Measurements from ENCODE around the gene TBC1D22A. TPM values are rescaled to one million over a fixed set of nuclear protein-coding genes. Genes with fewer than 3 reads are reported as not detected.

Gene TBC1D22A
- total RNA-seq, 1 donor from 2014 or later: 10.6 TPM

DNA sequence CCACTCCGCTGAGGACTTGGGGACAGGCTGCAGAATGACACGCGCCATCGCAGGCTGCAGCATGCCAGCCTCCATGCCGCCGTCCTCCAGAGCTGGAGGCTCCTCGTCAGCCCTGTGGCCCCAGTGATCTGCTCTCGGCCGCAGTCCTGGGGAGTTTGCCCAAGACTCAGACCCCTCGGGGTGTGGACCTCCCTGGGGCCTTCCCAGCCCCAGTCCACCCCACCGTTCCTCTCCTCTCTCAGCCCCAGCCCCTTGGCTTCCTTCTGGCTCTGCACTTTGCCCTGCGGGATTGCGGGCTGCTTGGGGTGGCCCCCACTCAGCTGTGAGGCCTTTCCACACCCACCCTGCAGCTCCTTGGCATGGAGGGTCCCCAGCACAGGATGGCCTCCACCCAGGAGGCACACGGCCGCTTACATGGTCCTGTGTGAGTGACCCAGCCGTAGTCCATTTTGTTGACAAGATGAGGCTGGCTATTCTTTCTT, 414.9 kb downstream of the TBC1D22A start:
- peaks cover 2% of the 10 kb centered on the region for H3K36me3 Mint-ChIP-seq
- no peak overlapping the region for H3K4me3 Mint-ChIP-seq
- no peak for DNase-seq (ENCODE audit: low spot score)
- Histone ChIP-seq H2AFZ (replicated peaks) (no peak overlapping the region), H3K36me3 (no peaks in the 10 kb centered on the region), H3F3A (ENCODE audit: low read depth) (no peaks in the 10 kb centered on the region), H3K4me2 (no peak overlapping the region), H3K4me3 (no peak overlapping the region), H3K27me3 (no peaks in the 10 kb centered on the region), H3K9ac (no peak overlapping the region), H4K20me1 (ENCODE audit: low read depth) (no peaks in the 10 kb centered on the region), H3K79me2 (ENCODE audit: low read depth) (no peaks in the 10 kb centered on the region), H3K4me1 (no peaks in the 10 kb centered on the region), H3K9me3 (ENCODE audit: low read depth) (peaks cover 10% of the 10 kb centered on the region), H3K27ac (no peak overlapping the region)
- H3K27me3 Mint-ChIP-seq (ENCODE audit: insufficient read depth, low read depth): peaks cover 6% of the 10 kb centered on the region
- H3K4me1 Mint-ChIP-seq: no peaks in the 10 kb centered on the region
- no peaks in the 10 kb centered on the region for H3K9me3 Mint-ChIP-seq
- H3K27ac Mint-ChIP-seq: no peak overlapping the region
- TF ChIP-seq EZH2 (IDR thresholded peaks at IDR 0.05): no peak
- TF ChIP-seq, protein P1, sequence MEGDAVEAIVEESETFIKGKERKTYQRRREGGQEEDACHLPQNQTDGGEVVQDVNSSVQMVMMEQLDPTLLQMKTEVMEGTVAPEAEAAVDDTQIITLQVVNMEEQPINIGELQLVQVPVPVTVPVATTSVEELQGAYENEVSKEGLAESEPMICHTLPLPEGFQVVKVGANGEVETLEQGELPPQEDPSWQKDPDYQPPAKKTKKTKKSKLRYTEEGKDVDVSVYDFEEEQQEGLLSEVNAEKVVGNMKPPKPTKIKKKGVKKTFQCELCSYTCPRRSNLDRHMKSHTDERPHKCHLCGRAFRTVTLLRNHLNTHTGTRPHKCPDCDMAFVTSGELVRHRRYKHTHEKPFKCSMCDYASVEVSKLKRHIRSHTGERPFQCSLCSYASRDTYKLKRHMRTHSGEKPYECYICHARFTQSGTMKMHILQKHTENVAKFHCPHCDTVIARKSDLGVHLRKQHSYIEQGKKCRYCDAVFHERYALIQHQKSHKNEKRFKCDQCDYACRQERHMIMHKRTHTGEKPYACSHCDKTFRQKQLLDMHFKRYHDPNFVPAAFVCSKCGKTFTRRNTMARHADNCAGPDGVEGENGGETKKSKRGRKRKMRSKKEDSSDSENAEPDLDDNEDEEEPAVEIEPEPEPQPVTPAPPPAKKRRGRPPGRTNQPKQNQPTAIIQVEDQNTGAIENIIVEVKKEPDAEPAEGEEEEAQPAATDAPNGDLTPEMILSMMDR (IDR thresholded peaks at IDR 0.05): no peak
- TF ChIP-seq EZH2phosphoT487 (IDR thresholded peaks at IDR 0.05): no peak

DNA sequence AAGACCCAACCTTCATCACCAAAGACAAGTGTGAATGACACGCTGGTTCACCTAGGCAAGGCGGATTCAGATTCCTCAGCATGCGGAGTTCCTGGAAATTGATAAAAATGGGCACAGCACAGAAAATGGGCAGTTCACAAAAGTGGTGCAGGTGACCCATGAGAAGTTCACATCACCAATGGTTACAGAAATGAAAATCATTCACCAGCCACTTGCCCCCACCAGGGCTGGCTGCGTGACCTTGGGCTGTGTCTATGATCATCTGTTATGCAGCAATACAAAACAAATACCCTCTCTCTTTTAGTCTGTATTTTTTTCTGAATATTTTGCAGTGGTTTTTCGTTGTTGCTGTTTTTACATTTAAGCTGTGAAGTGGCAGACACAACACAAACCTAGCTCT, 415.9 kb downstream of the TBC1D22A start:
- TF ChIP-seq EZH2 (IDR thresholded peaks at IDR 0.05): no peak
- TF ChIP-seq, protein P1 (IDR thresholded peaks at IDR 0.05): no peak
- TF ChIP-seq EZH2phosphoT487 (IDR thresholded peaks at IDR 0.05): no peak
- H3K9ac ChIP-seq: no peak overlapping the region
- peaks cover 10% of the 10 kb centered on the region for H3K9me3 ChIP-seq (ENCODE audit: low read depth)
- H2AFZ ChIP-seq (replicated peaks): no peak overlapping the region
- no peaks in the 10 kb centered on the region for H4K20me1 ChIP-seq (ENCODE audit: low read depth)
- Mint-ChIP-seq H3K27ac (no peak overlapping the region), H3K9me3 (peaks cover 4% of the 10 kb centered on the region), H3K4me3 (no peak overlapping the region), H3K36me3 (peaks cover 2% of the 10 kb centered on the region), H3K4me1 (no peaks in the 10 kb centered on the region), H3K27me3 (ENCODE audit: insufficient read depth, low read depth) (peaks cover 6% of the 10 kb centered on the region)
- H3K4me2 ChIP-seq: no peak overlapping the region
- H3F3A ChIP-seq (ENCODE audit: low read depth): no peaks in the 10 kb centered on the region
- no peaks in the 10 kb centered on the region for H3K27me3 ChIP-seq
- DNase-seq (ENCODE audit: low spot score): no peak
- no peak overlapping the region for H3K4me3 ChIP-seq
- no peak overlapping the region for H3K27ac ChIP-seq
- H3K36me3 ChIP-seq: no peaks in the 10 kb centered on the region
- H3K79me2 ChIP-seq (ENCODE audit: low read depth): no peaks in the 10 kb centered on the region
- no peaks in the 10 kb centered on the region for H3K4me1 ChIP-seq

DNA sequence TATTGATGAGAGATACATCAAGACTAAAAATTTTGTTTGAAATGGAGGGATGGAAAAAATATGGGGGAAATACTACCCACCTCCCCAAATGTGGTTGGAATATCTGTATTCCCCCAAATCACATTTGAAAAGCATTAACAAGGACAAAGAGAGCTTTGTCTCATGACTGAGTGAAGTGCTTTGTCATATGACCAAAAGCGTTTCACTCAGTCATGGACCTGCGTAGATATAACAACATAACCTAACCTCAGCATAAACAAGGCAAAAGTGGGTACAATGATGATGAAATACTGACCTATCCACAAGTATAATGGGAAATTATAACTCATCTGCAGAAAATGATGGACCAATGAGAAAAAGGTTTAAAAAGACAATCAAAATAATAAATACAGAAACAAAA, 418.3 kb downstream of the TBC1D22A start:
- Mint-ChIP-seq H3K36me3 (peaks cover 2% of the 10 kb centered on the region), H3K27ac (no peak overlapping the region), H3K4me3 (no peak overlapping the region), H3K9me3 (peaks cover 21% of the 10 kb centered on the region), H3K4me1 (no peaks in the 10 kb centered on the region), H3K27me3 (ENCODE audit: insufficient read depth, low read depth) (peaks cover 3% of the 10 kb centered on the region)
- no peaks in the 10 kb centered on the region for H3K79me2 ChIP-seq (ENCODE audit: low read depth)
- no peak for DNase-seq (ENCODE audit: low spot score)
- no peak for TF ChIP-seq EZH2 (IDR thresholded peaks at IDR 0.05)
- TF ChIP-seq, protein P1 (IDR thresholded peaks at IDR 0.05): no peak
- no peak for TF ChIP-seq EZH2phosphoT487 (IDR thresholded peaks at IDR 0.05)
- H3K4me3 ChIP-seq: no peak overlapping the region
- peaks cover 10% of the 10 kb centered on the region for H3K9me3 ChIP-seq (ENCODE audit: low read depth)
- H3K27me3 ChIP-seq: no peaks in the 10 kb centered on the region
- no peak overlapping the region for H3K4me2 ChIP-seq
- no peak overlapping the region for H2AFZ ChIP-seq (replicated peaks)
- no peaks in the 10 kb centered on the region for H3K36me3 ChIP-seq
- no peaks in the 10 kb centered on the region for H3K4me1 ChIP-seq
- no peak overlapping the region for H3K27ac ChIP-seq
- no peaks in the 10 kb centered on the region for H3F3A ChIP-seq (ENCODE audit: low read depth)
- H4K20me1 ChIP-seq (ENCODE audit: low read depth): no peaks in the 10 kb centered on the region
- no peak overlapping the region for H3K9ac ChIP-seq

Measured in neural progenitor cell (in vitro differentiated cells).